Muscle of leg (tissue), 11 donors: ENCODE measurements around the gene IL6R. TPM values are rescaled to one million over a fixed set of nuclear protein-coding genes. Genes with fewer than 3 reads are reported as not detected.
A peak's percentile ranks its signal among the peaks of the same experiment; 100 is the strongest.

ENCODE experiments used
- DNase-seq: peaks from one replicate; pipeline ENCODE4 v3.0.0; 2013
- H3K27ac ChIP-seq: one replicate; pipeline ENCODE4 v1.5.1; 2013; ENCODE audit warnings: mild to moderate bottlenecking, low read length, control low read depth
- H3K27me3 ChIP-seq: one replicate; pipeline ENCODE4 v1.6.1; 2013; ENCODE audit warnings: low read length; ENCODE audit not compliant: control insufficient read depth, insufficient read depth
- H3K36me3 ChIP-seq: one replicate; pipeline ENCODE4 v1.6.1; 2013; ENCODE audit warnings: low read length; ENCODE audit not compliant: control insufficient read depth, insufficient read depth
- H3K4me1 ChIP-seq: one replicate; pipeline ENCODE4 v1.6.1; 2013; ENCODE audit warnings: low read length; ENCODE audit not compliant: control insufficient read depth, insufficient read depth
- H3K4me3 ChIP-seq: one replicate; pipeline ENCODE4 v1.5.1; 2013; ENCODE audit warnings: low read length, control low read depth
- H3K9me3 ChIP-seq: replicated peaks from 2 replicates; pipeline ENCODE4 v1.6.1; 2013; ENCODE audit warnings: low read depth, low read length; ENCODE audit not compliant: control insufficient read depth
- WGBS: methylation state at CpG from one replicate; pipeline ENCODE4 v1.1.5; 2013; ENCODE audit warnings: missing lambda C conversion rate; ENCODE audit not compliant: insufficient coverage; 5-methylcytosine and 5-hydroxymethylcytosine counted together
- polyA plus RNA-seq, 8 donors: library from polyadenylated mRNA; unstranded; fragments of 120-200 nt; gene quantifications; one replicate each; pipeline versions ENCODE4 v1.2.1 to v1.2.3, GENCODE V29; 2013; ENCODE audit warnings: inconsistent platforms in 1 of 8, low replicate concordance in 1 of 8; ENCODE audit not compliant: insufficient read length in 8 of 8, insufficient read depth in 1 of 8
- total RNA-seq: library from RNA; stranded (reverse); fragments of 120-200 nt; gene quantifications from one replicate; pipeline ENCODE4 v1.2.4, GENCODE V29; 2013

IL6R gene
- total and polyA plus RNA-seq, 9 donors = 2.7 to 7.6 (median 5.2) TPM

GRCh38 chr1:154466206-154466605 lies 61.1 kb downstream of the IL6R start:
- H3K27ac ChIP-seq = no peak overlapping the region
- WGBS = 33% methylated on average over 2 of the region's 3 CpGs
- no peaks in the 10 kb centered on the region for H3K36me3 ChIP-seq
- H3K9me3 ChIP-seq = no peaks in the 10 kb centered on the region
- no peaks in the 10 kb centered on the region for H3K4me1 ChIP-seq
- peak; percentile 37 for DNase-seq
- no peaks in the 10 kb centered on the region for H3K27me3 ChIP-seq
- H3K4me3 ChIP-seq = no peak overlapping the region

DNA sequence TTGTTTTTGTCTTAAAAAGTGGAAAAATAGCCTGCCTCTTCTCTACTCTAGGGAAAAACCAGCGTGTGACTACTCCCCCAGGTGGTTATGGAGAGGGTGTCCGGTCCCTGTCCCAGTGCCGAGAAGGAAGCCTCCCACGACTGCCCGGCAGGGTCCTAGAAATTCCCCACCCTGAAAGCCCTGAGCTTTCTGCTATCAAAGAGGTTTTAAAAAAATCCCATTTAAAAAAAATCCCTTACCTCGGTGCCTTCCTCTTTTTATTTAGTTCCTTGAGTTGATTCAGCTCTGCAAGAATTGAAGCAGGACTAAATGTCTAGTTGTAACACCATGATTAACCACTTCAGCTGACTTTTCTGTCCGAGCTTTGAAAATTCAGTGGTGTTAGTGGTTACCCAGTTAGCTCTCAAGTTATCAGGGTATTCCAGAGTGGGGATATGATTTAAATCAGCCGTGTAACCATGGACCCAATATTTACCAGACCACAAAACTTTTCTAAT lies 61.8 kb downstream of the IL6R start:
- Histone ChIP-seq H3K4me1 (no peaks in the 10 kb centered on the region), H3K4me3 (no peak overlapping the region), H3K36me3 (no peaks in the 10 kb centered on the region), H3K27me3 (no peaks in the 10 kb centered on the region), H3K27ac (no peak overlapping the region), H3K9me3 (no peaks in the 10 kb centered on the region)
- no CpG with 5 or more reads among the region's 8 CpGs for WGBS
- DNase-seq = no peak

DNA sequence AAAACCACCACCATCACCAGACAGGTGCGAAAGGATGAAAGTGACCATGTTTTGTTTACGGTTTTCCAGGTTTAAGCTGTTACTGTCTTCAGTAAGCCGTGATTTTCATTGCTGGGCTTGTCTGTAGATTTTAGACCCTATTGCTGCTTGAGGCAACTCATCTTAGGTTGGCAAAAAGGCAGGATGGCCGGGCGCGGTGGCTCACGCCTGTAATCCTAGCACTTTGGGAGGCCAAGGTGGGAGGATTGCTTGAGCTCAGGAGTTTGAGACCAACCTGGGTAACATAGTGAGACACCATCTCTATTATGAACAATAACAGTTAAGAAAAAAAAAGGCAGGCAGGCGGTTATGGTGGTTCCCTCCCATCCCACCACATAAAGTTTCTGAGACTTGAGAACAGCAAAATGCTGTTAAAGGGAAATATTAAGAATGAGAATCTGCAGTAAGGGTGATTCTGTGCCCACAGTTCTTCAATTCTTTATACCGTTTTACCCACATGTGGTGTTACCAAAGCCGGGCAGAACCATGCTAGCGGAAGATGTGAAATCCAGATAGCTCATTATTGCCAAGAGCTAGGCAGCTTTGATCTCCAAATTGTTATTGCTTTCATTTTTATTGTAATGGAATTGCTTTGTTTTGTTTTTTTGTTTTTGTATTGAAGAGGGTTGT lies 62.4 kb downstream of the IL6R start:
- Histone ChIP-seq H3K4me1 (no peaks in the 10 kb centered on the region), H3K4me3 (no peak overlapping the region), H3K27ac (no peak overlapping the region), H3K27me3 (no peaks in the 10 kb centered on the region), H3K9me3 (no peaks in the 10 kb centered on the region), H3K36me3 (no peaks in the 10 kb centered on the region)
- DNase-seq = no peak
- WGBS = 93% methylated on average over 7 of the region's 11 CpGs

GRCh38 chr1:154468535-154469250 lies 63.5 kb downstream of the IL6R start:
- H3K9me3 ChIP-seq = no peaks in the 10 kb centered on the region
- no peak overlapping the region for H3K27ac ChIP-seq
- H3K4me1 ChIP-seq = no peaks in the 10 kb centered on the region
- no peaks in the 10 kb centered on the region for H3K27me3 ChIP-seq
- no peaks in the 10 kb centered on the region for H3K36me3 ChIP-seq
- H3K4me3 ChIP-seq = no peak overlapping the region
- 56% methylated on average over 10 of the region's 12 CpGs for WGBS
- no peak for DNase-seq

DNA sequence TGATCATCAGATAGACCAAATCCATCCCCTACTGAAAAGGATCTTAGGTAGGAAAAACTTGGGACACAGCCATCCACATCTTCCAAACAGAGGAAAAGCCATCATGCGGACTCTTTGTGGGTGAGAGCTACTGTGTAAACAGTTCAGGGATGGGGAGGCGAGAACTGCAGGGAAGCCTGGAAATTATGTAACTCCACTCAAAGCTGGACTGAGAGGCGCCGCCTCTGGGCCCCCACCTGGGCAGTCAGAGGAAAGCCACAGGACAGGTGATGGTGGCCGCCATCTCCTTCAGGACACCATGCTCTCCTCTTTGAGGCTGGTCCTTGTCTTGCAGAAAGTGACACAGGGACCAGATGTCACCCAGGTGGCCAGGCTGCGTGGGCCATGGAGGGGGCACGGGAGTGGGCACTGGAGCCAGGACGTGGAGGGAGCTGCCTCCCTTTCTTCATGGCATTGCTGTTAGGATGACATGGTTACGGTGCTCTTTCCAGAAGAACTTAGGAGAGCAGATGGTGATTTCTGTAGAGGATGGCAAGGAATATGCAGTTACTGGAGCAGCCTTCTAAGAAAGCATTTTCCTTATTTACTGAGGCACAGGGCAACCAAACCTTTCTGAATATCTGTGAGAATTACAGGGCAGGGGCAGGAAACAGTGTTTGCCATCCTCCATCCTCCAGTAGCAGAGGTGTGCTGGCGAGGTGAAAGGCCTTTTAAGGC lies 64.9 kb downstream of the IL6R start:
- no peaks in the 10 kb centered on the region for H3K27me3 ChIP-seq
- H3K36me3 ChIP-seq = no peaks in the 10 kb centered on the region
- 82% methylated on average over 7 of the region's 10 CpGs for WGBS
- no peak overlapping the region for H3K27ac ChIP-seq
- no peak for DNase-seq
- no peak overlapping the region for H3K4me3 ChIP-seq
- no peaks in the 10 kb centered on the region for H3K4me1 ChIP-seq
- no peaks in the 10 kb centered on the region for H3K9me3 ChIP-seq

- no peaks in the 10 kb centered on the region for H3K36me3 ChIP-seq
- H3K4me1 ChIP-seq = no peaks in the 10 kb centered on the region
- H3K27ac ChIP-seq = no peak overlapping the region
- H3K9me3 ChIP-seq = no peaks in the 10 kb centered on the region
- no peak for DNase-seq
- H3K4me3 ChIP-seq = no peak overlapping the region
- H3K27me3 ChIP-seq = no peaks in the 10 kb centered on the region
- no CpG with 5 or more reads among the region's 2 CpGs for WGBS
Observed at GRCh38 chr1:154471304-154471703, 66.2 kb downstream of the IL6R start.

DNA sequence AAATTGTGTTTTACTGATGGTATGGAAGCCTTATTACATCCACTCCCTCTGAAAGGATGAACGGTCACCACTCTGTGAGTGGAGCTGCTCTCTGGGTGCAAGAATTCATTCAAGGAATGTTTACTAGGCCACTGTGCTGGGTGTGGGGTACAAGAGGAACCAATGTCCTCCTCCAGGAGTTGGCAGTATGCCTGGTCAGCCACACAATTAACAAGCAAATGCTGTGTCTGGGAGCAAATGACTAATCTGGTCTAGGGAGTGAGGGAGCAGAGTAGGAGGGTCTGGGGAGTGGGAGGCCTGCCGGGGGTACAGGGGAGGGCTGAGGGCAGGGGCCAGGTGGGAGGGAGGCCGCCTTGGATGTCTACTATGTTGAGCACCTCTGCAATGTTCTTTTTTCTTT lies 69.7 kb downstream of the IL6R start:
- no peaks in the 10 kb centered on the region for H3K36me3 ChIP-seq
- no peaks in the 10 kb centered on the region for H3K9me3 ChIP-seq
- WGBS = 60% methylated on average over 2 of the region's 3 CpGs
- no peak overlapping the region for H3K4me3 ChIP-seq
- peak; percentile 44 for DNase-seq
- no peaks in the 10 kb centered on the region for H3K4me1 ChIP-seq
- no peaks in the 10 kb centered on the region for H3K27me3 ChIP-seq
- no peak overlapping the region for H3K27ac ChIP-seq

GRCh38 chr1:154476791-154477190 lies 71.6 kb downstream of the IL6R start:
- no peaks in the 10 kb centered on the region for H3K27me3 ChIP-seq
- H3K9me3 ChIP-seq = no peaks in the 10 kb centered on the region
- H3K4me3 ChIP-seq = no peak overlapping the region
- H3K36me3 ChIP-seq = no peaks in the 10 kb centered on the region
- no CpG with 5 or more reads among the region's 1 CpG for WGBS
- no peak for DNase-seq
- H3K27ac ChIP-seq = no peak overlapping the region
- peaks cover 2% of the 10 kb centered on the region for H3K4me1 ChIP-seq

DNA sequence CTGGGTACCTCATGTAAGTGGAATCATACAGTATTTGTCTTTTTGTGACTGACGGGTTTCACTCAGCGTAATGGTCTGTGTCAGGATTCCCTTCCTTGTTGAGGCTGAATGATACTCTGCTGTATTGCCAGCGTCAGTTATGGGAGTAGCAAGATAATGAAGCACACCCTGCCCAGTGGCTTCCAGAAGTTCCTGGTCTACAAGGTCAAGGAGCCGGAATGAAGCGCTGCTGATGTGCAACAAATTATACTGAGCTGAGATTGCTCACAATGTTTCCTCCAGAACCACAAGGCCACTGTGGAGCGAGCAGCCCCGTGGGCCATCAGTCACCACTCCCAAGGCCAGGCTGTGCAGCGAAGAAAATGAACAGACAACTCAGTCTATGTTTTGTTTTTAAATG lies 72.9 kb downstream of the IL6R start:
- no peak for DNase-seq
- Histone ChIP-seq H3K36me3 (no peaks in the 10 kb centered on the region), H3K9me3 (no peaks in the 10 kb centered on the region), H3K4me3 (no peak overlapping the region), H3K27ac (no peak overlapping the region), H3K27me3 (no peaks in the 10 kb centered on the region), H3K4me1 (peaks cover 2% of the 10 kb centered on the region)
- 82% methylated on average over 4 of the region's 8 CpGs for WGBS

DNA sequence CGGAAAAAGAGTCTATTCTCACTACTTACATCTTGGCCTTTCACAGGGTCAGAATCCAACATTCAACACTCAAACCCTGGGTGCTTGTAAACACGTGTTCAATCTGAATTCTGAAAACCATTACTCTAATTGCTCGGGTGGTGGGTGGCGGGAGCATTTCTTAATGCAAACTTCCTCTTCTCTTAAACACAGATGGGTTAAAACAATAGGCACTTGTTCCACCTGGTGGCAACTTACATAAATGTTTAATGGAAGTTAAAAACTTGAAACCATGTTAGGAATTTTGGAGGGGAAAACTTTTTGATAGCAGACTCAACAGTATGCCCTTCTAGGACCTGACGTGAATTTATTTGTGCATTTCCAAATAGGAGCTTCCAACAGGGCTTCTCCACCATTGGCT lies 73.5 kb downstream of the IL6R start:
- Histone ChIP-seq H3K27me3 (no peaks in the 10 kb centered on the region), H3K4me1 (peaks cover 2% of the 10 kb centered on the region), H3K4me3 (no peak overlapping the region), H3K36me3 (no peaks in the 10 kb centered on the region), H3K27ac (no peak overlapping the region), H3K9me3 (no peaks in the 10 kb centered on the region)
- WGBS = no CpG with 5 or more reads among the region's 5 CpGs
- DNase-seq = no peak
